Kidney (tissue), 14 donors: ENCODE results near the gene C2orf76. TPM values are rescaled to one million over a fixed set of nuclear protein-coding genes. Genes with fewer than 3 reads are reported as not detected.

Source experiments
- DNase-seq, 5 donors: peaks; one replicate each; pipeline ENCODE4 v3.0.0-alpha.2; 2013 to 2020
- FAIRE-seq: peaks from 2 replicates; lab custom pipeline; 2012; peaks lifted over from hg19 to GRCh38; lab: Jason Lieb, UNC
- H3K27ac ChIP-seq, 2 donors: one replicate each; pipeline ENCODE4 v1.7.0; 2013; ENCODE audit warnings: low read depth in 2 of 2, low read length in 2 of 2, inconsistent platforms in 1 of 2
- H3K27me3 ChIP-seq: one replicate; pipeline ENCODE4 v1.7.1; 2013; ENCODE audit warnings: low read length, inconsistent platforms; ENCODE audit not compliant: control insufficient read depth, insufficient read depth
- H3K36me3 ChIP-seq, 3 donors: one replicate each; pipeline versions ENCODE4 v1.7.0 to v1.7.1; 2013; ENCODE audit warnings: low read length in 3 of 3, control low read depth in 1 of 3, inconsistent platforms in 1 of 3; ENCODE audit not compliant: insufficient read depth in 3 of 3, control insufficient read depth in 2 of 3
- H3K4me1 ChIP-seq, 3 donors: one replicate each; pipeline versions ENCODE4 v1.7.0 to v1.7.1; 2013; ENCODE audit warnings: low read length in 3 of 3, inconsistent platforms in 1 of 3, low read depth in 1 of 3; ENCODE audit not compliant: control insufficient read depth in 2 of 3, insufficient read depth in 2 of 3
- H3K4me3 ChIP-seq, 3 donors: one replicate each; pipeline versions ENCODE4 v1.7.0 to v1.8.1; 2013; ENCODE audit warnings: low read length in 3 of 3, control low read depth in 1 of 3, inconsistent platforms in 1 of 3
- H3K9ac ChIP-seq, 3 donors: one replicate each; pipeline versions ENCODE4 v1.7.0 to v1.7.1; 2013; ENCODE audit warnings: low read length in 3 of 3, control low read depth in 1 of 3, inconsistent platforms in 1 of 3
- H3K9me3 ChIP-seq, 3 donors: one replicate each; pipeline versions ENCODE4 v1.7.0 to v1.7.1; 2013; ENCODE audit warnings: low read length in 3 of 3, control low read depth in 1 of 3, inconsistent platforms in 1 of 3; ENCODE audit not compliant: control insufficient read depth in 2 of 3, insufficient read depth in 1 of 3
- CTCF ChIP-seq: IDR thresholded peaks from 3 replicates; pipeline ENCODE4 v1.5.1; 2012; ENCODE audit warnings: mild to moderate bottlenecking, moderate library complexity, borderline replicate concordance; ENCODE audit not compliant: insufficient read depth; ENCODE audit errors: extremely low read depth
- intact Hi-C: fragments of 100-400 bp; cut with DNase I; formaldehyde crosslinking; loops from one replicate; pipeline ENCODE4 v1.11.1; 2022
- polyA plus RNA-seq: library from polyadenylated mRNA; stranded (reverse); fragments of 350-450 nt; fragmentation: Illumina TruSeq; extraction: RNeasy Lipid Tissue Mini Kit (QIAGEN cat#74804); gene quantifications from one replicate; pipeline ENCODE4 v1.2.3, GENCODE V29; 2014; ENCODE audit warnings: low read depth, low replicate concordance; ENCODE audit not compliant: insufficient read depth
- total RNA-seq: library from RNA; stranded (reverse); fragmentation: NEBNext Ultra II Directional; extraction: Animal tissue kit (Norgen Biotek cat#: 25700); gene quantifications from one replicate; pipeline ENCODE4 v1.2.1, GENCODE V29; 2021
- donor health status: control.
- donor health status: control.
- donor health status: control.
- donor health status: control.
- donor health status: control.
- donor health status: DM: yes; HTN: yes; CAD: no.
- donor health status: Normal renal cell carcinoma (clear cell type).

The C2orf76 gene
- total and polyA plus RNA-seq, 2 donors from 2014 or later, result 12.4 to 31.3 TPM

DNA sequence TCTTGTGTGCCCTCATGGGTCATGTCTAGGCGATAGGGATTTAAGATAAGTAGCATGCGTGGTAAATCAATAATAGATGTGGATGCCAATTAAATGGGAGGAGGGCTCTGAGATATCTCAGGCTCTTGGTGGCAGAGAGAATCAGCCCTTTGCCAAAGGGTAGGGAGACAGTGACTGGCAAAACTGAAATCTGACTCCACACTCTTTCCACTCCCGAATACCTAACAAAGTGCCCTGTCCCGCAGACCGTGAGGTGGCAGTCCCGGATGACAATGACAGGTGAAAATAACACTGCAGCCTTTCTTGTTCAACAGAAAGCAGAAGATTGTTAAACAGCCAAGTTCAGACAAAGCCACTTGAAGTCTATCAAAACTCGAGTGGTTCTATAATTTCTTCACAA lies 47.0 kb downstream of the C2orf76 start:
- H3K9me3 ChIP-seq, result no peaks in the 10 kb centered on the region
- no peak for FAIRE-seq
- H3K9ac ChIP-seq, result no peak overlapping the region
- DNase-seq, result peak in 1 of 5 donors; percentile 19
- no peak overlapping the region for H3K4me3 ChIP-seq
- H3K27me3 ChIP-seq, result no peaks in the 10 kb centered on the region
- H3K4me1 ChIP-seq, result peaks cover 0 to 9% (median 0%) of the 10 kb centered on the region in 3 donors
- no peak overlapping the region for H3K27ac ChIP-seq
- no peaks in the 10 kb centered on the region for H3K36me3 ChIP-seq
- intact Hi-C loops, result no loop called here
- no peak for TF ChIP-seq CTCF

GRCh38 chr2:119317554-119317953 lies 49.1 kb downstream of the C2orf76 start:
- H3K27me3 ChIP-seq, result no peaks in the 10 kb centered on the region
- H3K4me3 ChIP-seq, result no peak overlapping the region
- no peaks in the 10 kb centered on the region for H3K9me3 ChIP-seq
- H3K9ac ChIP-seq, result no peak overlapping the region
- FAIRE-seq (no peak), DNase-seq (no peak)
- no peak for TF ChIP-seq CTCF
- intact Hi-C loops, result no loop called here
- no peaks in the 10 kb centered on the region for H3K36me3 ChIP-seq
- H3K27ac ChIP-seq, result no peak overlapping the region
- peaks cover 0 to 9% (median 0%) of the 10 kb centered on the region in 3 donors for H3K4me1 ChIP-seq

DNA sequence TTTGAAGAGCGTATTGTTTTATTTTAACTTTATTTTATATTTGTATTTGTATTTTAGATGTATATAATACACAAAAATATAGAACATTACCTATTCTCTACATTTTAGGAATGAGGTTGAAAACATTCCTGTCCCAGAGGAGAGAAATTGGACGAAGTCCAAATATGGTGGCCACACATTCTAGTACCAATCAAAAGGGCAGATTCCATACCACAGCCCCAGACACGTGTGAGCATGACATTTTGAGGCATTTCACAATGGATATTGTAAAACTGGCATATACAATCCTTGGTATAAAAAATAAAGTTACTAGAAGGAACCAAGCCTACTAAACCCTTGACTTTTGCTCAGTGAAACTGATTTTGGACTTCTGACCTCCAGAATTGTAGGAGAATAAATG lies 50.6 kb downstream of the C2orf76 start:
- Histone ChIP-seq H3K4me3 (no peak overlapping the region), H3K36me3 (no peaks in the 10 kb centered on the region), H3K9me3 (no peaks in the 10 kb centered on the region), H3K27me3 (no peaks in the 10 kb centered on the region), H3K9ac (no peak overlapping the region), H3K4me1 (peaks cover 0 to 9% (median 0%) of the 10 kb centered on the region in 3 donors), H3K27ac (no peak overlapping the region)
- TF ChIP-seq CTCF, result no peak
- DNase-seq, result no peak
- intact Hi-C loops, result no loop called here
- FAIRE-seq, result no peak

- H3K4me3 ChIP-seq, result no peak overlapping the region
- no peaks in the 10 kb centered on the region for H3K27me3 ChIP-seq
- H3K27ac ChIP-seq, result no peak overlapping the region
- no peak for TF ChIP-seq CTCF
- intact Hi-C loops, result no loop called here
- no peak for FAIRE-seq
- H3K9me3 ChIP-seq, result no peaks in the 10 kb centered on the region
- no peak overlapping the region for H3K9ac ChIP-seq
- peaks cover 0 to 9% (median 0%) of the 10 kb centered on the region in 3 donors for H3K4me1 ChIP-seq
- H3K36me3 ChIP-seq, result no peaks in the 10 kb centered on the region
- DNase-seq, result peak in 1 of 5 donors; percentile 24
These were observed 51.3 kb downstream of the C2orf76 start for GRCh38 chr2:119315241-119315925.
